22Rv1 (cell line): Measurements from ENCODE around the gene NRXN3.

ENCODE experiments used
- CTCF ChIP-seq: fragments of 450-650 bp; IDR thresholded peaks from 2 replicates; pipeline ENCODE4 v1.5.1; 2017; ENCODE audit warnings: mild to moderate bottlenecking
- ZFX ChIP-seq: fragments of 450-650 bp; IDR thresholded peaks from 2 replicates; pipeline ENCODE4 v1.6.1; 2017; ENCODE audit warnings: antibody characterized with exemption, borderline replicate concordance

GRCh38 chr14:79695307-79695706 lies 1525.1 kb downstream of the NRXN3 start:
- TF ChIP-seq CTCF = no peak
- TF ChIP-seq ZFX = no peak
